Left ventricle myocardium superior (tissue), 1 donor: ENCODE data around the gene PPM1D. TPM values are rescaled to one million over a fixed set of nuclear protein-coding genes. Genes with fewer than 3 reads are reported as not detected.
A peak's percentile ranks its signal among the peaks of the same experiment; 100 is the strongest.
"Not testable (repeated sequence)": the region's sequence is repeated elsewhere in the genome, so short reads cannot be mapped to it uniquely, and the experiment has no call there.

ENCODE experiments used
- ATAC-seq: fragments of 200-7000 bp; cut with Tn5 transposase; one replicate; pipeline ENCODE4 v1.9.1; 2020; ENCODE audit warnings: mild to moderate bottlenecking, moderate library complexity
- DNase-seq: peaks from one replicate; pipeline ENCODE4 v3.0.0-alpha.2; 2020
- intact Hi-C: fragments of 100-400 bp; cut with micrococcal nuclease; formaldehyde crosslinking; loops from one replicate; pipeline ENCODE4 v1.11.0; 2022
- total RNA-seq: library from RNA; stranded (reverse); fragmentation: NEBNext Ultra II Directional; extraction: Animal tissue kit (Norgen Biotek cat#: 25700); gene quantifications from one replicate; pipeline ENCODE4 v1.2.1, GENCODE V29; 2021
- donor health status: DM: no; HTN: yes; CAD: no; lungs with severe emphysema.

The PPM1D gene
- total RNA-seq, 1 donor from 2014 or later: 7.4 TPM

DNA sequence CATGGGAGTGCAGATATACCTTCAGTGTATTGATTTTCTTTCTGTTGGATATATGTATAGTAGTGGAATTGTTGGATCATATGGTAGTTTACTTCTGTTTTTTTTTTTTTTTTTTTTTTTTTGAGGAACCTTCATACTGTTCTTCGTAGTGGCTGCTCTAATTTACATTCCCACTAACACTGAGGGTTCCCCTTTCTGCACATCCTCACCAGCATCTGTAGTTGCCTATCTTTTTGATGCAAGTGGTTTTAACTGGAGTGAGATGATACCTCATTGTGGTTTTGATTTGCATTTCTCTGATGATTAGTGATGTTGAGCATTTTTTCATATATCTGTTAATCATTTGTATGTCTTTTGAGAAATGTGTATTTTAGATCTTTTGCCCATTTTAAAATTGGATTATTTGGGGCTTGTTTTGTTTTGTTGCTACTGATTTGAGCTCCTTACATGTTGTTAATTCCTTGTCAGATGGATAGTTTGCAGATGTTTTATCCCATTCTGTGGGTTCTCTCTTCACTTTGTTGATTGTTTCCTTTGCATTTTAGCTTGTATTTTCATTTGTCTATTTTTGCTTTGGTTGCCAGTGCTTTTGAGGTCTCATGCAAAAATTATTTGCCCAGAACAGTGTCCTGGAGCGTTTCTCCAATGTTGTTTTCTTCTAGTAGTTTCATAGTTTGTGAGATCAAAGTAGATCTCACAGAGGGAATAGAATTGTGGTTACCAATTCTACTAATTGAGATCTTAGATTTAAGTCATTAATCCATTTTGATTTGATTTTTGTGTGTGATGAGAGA is 52.7 kb downstream of the PPM1D start:
- intact Hi-C loops: no loop called here
- ATAC-seq (no peak), DNase-seq (no peak)

DNA sequence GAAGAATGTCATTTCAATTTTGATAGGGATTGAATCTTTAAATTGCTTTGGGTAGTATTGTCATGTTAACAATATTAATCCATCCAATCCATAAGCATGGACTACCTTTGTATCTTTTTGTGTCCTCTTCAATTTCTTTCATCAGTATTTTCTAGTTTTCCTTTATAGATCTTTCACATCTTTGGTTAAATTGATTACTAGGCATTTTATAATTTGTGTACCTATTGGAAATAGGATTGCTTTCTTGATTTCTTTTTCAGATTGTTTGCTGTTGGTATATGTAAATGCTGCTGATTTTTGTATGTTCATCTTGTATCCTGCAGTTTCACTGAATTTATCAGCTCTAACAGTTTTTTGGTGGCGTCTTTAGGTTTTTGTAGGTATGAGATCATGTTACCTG is 53.6 kb downstream of the PPM1D start:
- ATAC-seq (no peak), DNase-seq (no peak)
- intact Hi-C loops: no loop called here

DNA sequence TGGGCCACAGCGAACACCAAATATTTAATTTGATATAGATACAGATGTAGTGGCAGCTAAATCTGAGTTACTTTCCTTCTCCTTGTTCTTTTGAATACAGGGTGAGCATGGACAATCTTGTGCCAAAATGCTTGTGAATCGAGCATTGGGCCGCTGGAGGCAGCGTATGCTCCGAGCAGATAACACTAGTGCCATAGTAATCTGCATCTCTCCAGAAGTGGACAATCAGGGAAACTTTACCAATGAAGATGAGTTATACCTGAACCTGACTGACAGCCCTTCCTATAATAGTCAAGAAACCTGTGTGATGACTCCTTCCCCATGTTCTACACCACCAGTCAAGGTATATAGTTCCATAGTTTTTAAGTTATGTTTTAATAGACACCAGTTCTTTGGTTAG is 56.5 kb downstream of the PPM1D start:
- intact Hi-C loops: no loop called here
- no peak for ATAC-seq
- DNase-seq: no peak

GRCh38 chr17:60659156-60659555 is 59.2 kb downstream of the PPM1D start:
- ATAC-seq (no peak), DNase-seq (no peak)
- intact Hi-C loops: no loop called here

DNA sequence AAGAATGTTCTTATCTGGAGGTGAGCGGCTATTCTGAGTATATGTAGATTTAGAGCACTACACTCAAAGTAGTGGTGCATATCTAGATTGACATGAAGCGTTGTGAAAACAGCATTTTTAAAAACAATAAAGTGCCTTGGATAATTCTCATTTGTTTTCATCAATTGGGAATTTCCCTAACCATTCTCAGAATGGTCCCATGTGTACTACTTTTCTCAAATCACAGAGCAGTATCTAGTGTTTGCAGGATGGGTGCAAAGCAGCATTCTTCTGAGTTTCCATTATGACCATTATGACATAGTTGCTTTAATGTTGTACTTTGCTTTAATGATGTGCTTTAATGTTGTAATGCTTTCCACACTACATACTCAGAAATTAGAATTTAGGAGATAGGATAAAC is 61.5 kb downstream of the PPM1D start:
- intact Hi-C loops: no loop called here

GRCh38 chr17:60664022-60664421 is 64.0 kb downstream of the PPM1D start:
- DNase-seq (no peak), ATAC-seq (no peak)

More for the DNA sequence above, 61.5 kb downstream of the PPM1D start:
- DNase-seq: no peak
- no peak for ATAC-seq

DNA sequence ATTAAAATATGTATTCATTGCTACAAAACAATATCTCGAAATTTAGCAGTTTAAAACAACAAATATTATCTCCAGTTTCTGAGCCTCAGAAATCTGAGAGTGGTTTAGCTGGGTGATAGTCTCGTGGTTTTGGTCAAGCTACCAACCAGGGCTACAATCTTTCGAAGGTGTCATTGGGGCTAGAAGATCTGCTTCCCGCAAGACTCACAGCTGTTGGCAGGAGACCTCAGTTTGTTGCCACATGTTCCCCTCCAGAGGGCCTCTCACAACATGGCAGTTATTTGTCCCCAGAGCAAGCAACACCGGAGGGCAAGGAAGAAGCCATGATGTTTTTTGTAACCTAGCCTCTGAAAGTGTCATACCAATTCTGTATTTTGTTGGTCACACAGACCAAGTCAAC is 65.6 kb downstream of the PPM1D start:
- intact Hi-C loops: no loop called here
- no peak for DNase-seq

More at GRCh38 chr17:60664022-60664421, 64.0 kb downstream of the PPM1D start:
- intact Hi-C loops: no loop called here

GRCh38 chr17:60668741-60669140 is 68.7 kb downstream of the PPM1D start:
- DNase-seq, intact Hi-C loops, ATAC-seq: not testable (repeated sequence)

More for the DNA sequence above, 65.6 kb downstream of the PPM1D start:
- ATAC-seq: no peak

DNA sequence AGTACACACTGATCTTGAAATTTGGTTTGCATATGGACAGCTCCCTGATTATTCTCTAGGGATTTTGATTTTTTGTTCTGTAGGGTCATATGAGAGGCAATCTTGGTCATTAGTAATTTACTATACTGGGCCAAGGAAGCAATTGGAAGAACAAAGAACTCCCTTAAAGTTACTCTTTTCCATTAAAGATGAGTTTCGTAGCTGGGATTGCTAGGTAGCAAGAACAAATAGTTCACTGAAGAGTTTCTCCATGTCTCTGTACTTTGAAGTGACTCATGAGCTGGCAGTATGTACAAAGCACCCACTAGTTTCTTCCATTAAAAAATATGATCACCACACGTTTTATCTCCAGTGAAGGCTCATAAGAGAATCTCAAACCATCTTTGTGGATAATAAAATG is 71.5 kb downstream of the PPM1D start:
- intact Hi-C loops: no loop called here
- DNase-seq (no peak), ATAC-seq (no peak)

DNA sequence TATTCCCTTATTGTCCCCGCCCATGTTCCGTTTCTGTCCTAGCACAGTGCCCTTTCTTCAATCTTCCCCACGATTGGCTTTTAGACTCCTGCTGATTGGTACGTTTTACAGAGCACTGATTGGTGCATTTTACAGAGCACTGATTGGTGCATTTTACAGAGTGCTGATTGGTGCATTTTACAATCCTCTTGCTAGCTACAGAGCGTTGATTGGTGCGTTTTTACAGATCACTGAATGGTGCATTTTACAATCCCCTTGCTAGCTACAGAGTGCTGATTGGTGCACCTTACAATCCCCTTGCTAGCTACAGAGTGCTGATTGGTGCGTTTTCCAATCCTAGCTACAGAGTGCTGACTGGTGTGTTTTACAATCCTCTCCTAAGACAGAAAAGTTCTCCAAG is 74.6 kb downstream of the PPM1D start:
- ATAC-seq, intact Hi-C loops, DNase-seq: not testable (repeated sequence)

DNA sequence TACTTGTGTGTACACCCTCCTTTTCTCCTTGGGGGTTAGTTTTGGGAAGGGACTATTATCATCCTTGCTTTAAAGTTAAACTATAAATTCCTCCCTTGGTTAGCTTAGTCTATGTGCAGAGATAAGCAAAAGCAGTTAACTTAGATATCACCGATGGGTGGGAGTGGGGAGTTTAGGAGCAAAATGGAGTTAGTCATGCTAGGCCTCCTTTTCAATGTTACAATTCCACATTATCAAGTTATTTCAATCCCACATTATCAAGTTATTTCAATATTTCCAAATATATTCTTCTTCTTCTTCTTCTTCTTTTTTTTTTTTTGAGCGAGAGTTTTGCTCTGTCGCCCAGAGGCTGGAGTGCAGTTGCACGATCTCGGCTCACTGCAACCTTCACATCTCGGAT is 76.0 kb downstream of the PPM1D start:
- DNase-seq: no peak
- no peak for ATAC-seq
- intact Hi-C loops: no loop called here

GRCh38 chr17:60676758-60677307 is 76.8 kb downstream of the PPM1D start:
- DNase-seq (no peak), ATAC-seq (no peak)
- intact Hi-C loops: no loop called here

DNA sequence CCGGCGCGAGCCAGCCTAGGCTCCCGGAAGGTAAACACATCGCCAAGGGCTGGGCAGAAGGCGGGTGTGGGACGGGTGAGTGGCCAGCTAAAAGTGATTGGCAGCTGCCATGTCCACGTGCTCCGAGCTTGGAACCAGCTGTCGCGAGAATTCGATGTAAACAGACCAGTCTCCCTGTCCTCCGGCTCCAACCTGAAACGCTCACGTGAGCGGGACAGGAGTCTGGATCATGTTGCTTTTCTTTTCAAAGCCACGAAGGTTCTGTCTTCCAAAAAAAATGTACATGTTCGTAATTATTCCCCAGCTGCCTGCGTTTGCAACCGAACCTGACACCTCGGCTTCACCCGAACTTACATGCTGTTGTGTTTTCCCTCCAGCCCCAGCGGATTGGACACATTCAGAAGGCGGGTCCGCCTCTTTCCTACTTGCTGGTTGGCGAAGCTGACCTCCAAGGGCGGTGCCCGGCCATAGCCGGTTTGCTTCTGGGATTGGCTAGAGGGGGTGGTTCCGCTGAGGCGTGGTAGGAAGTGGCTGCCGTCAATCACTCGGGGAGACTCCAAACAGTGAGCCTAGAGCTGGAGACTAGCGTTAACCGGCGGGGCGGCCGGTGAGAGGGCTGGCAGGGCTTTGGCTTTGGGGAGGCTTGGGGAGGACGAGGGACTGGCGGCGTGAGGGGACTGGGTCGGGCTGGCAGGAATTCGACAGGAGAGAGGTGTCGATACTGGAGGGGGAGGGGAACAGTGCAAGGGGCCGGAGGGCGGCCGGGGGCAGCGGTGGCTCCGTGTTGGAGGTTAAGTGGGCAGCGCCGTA is 77.5 kb downstream of the PPM1D start, which contains the start of gene BCAS3:
TSS of gene BCAS3 (plus strand) at position 544 of the 810 bp plus-strand sequence.
- peak; percentile 99 for ATAC-seq
- peak; percentile 97 for DNase-seq
- intact Hi-C loops: no loop called here

DNA sequence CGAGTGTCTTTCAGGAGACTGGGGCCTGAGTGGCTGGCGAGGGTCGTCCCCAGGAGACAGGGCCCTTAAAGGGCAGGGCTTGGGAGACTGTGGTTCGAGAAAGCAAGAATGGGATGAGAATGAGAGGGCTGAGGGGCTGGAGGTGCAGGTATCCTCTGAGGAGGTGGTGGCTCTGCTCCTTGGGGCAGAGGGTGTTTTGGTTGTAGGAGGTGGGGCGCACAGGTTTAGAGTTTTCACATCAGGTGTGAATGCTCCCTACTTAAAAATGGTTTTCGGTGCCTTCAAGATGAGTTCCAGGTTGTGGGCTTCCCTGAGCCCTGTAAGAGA is 78.1 kb downstream of the PPM1D start:
- DNase-seq (no peak), ATAC-seq (no peak)
- intact Hi-C loops: no loop called here

DNA sequence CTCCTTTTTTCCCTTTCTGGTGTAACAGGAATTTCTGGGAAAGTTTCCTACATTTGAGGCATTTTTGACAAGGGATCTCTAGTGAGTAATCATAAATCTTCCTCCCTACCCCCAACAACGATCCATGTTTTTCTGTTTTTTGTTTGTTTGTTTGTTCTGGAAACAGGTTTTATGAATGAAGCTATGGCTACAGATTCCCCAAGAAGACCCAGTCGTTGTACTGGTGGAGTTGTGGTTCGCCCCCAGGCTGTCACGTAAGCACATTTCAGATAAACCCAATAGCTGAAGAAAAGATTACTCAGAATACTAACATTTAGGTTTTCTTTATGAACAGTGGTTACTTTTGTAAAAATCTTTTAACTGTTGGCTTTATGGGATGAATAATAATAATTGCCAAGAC is 79.3 kb downstream of the PPM1D start:
- ATAC-seq (no peak), DNase-seq (no peak)
- intact Hi-C loops: no loop called here

- intact Hi-C loops: no loop called here
- DNase-seq: no peak
- no peak for ATAC-seq
These were observed 80.8 kb downstream of the PPM1D start for GRCh38 chr17:60680754-60681153.

GRCh38 chr17:60685437-60685836 is 85.4 kb downstream of the PPM1D start:
- DNase-seq (no peak), ATAC-seq (no peak)
- intact Hi-C loops: no loop called here

- intact Hi-C loops: no loop called here
- no peak for DNase-seq
- no peak for ATAC-seq
These were observed 96.0 kb downstream of the PPM1D start for GRCh38 chr17:60695960-60696359.

GRCh38 chr17:60699090-60699489 is 99.1 kb downstream of the PPM1D start:
- no peak for ATAC-seq
- no peak for DNase-seq
- intact Hi-C loops: no loop called here

DNA sequence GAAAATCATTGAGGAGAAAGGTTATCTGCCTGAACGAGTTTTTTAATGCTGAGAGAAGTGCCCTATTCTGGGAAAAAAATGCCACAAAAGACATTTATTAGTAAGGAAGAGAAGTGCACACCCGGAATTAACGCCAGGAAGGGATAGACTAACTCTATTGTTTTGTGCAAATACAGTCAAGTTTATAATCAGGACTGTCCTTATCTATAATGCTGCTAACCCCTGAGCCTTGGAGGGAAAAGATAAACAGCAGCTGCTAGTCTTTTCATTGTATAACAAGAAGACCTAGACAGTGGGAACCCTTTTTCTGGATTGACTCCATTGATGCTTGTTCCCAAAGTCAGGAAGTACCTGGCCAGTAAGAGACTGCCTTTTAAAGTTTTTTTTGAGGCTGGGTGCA is 104.2 kb downstream of the PPM1D start:
- intact Hi-C loops: no loop called here
- ATAC-seq: no peak
- DNase-seq: no peak
